A549 (cell line): Measurements from ENCODE around the gene SLCO3A1. TPM values are rescaled to one million over a fixed set of nuclear protein-coding genes. Genes with fewer than 3 reads are reported as not detected.

Source experiments
- ATAC-seq, 2 experiments: fragments of 200-7000 bp in 1 of 2; fragments of >200 bp in 1 of 2; cut with Nextera tagmentation in 1 of 2; cut with Tn5 transposase in 1 of 2; 3 replicates each; pipeline versions ENCODE4 v1.8.0 to v1.9.1; 2018 to 2020; ENCODE audit warnings: mild to moderate bottlenecking in 1 of 2, moderate library complexity in 1 of 2
- CTCF ChIA-PET: fragments of 300-600 bp; sonication (Branson Sonifier 250); formaldehyde crosslinking; extraction: SDS; loops from one replicate; lab custom pipeline; 2021; ENCODE audit warnings: antibody characterized with exemption, inconsistent platforms; lab: Yijun Ruan, JAX
- POLR2A ChIA-PET: fragments of 350-600 bp; formaldehyde crosslinking; extraction: SDS; loops from one replicate; lab custom pipeline; 2021; ENCODE audit warnings: antibody characterized with exemption, inconsistent platforms; lab: Yijun Ruan, JAX
- DNase-seq, 2 experiments: peaks; one replicate each; pipeline versions ENCODE4 v3.0.0 to v3.0.0-alpha.2; 2011 to 2016; ENCODE audit warnings: low read depth in 1 of 2, low spot score in 1 of 2
- FAIRE-seq: peaks from 2 replicates; lab custom pipeline; 2011; peaks lifted over from hg19 to GRCh38; lab: Jason Lieb, UNC
- H3K27ac ChIP-seq, 2 experiments: fragments of >200 bp; sonication (Bioruptor Twin); formaldehyde crosslinking; 3 replicates each; pipeline ENCODE4 v1.5.1; 2016 to 2017
- H3K4me1 ChIP-seq: fragments of >200 bp; sonication (Bioruptor Twin); formaldehyde crosslinking; 3 replicates; pipeline ENCODE4 v1.6.1; 2016
- H3K4me2 ChIP-seq: fragments of >200 bp; sonication (Bioruptor Twin); formaldehyde crosslinking; 3 replicates; pipeline ENCODE4 v1.6.1; 2016
- H3K4me3 ChIP-seq: fragments of >200 bp; sonication (Bioruptor Twin); formaldehyde crosslinking; 3 replicates; pipeline ENCODE4 v1.5.1; 2016
- H3K9me3 ChIP-seq: fragments of >200 bp; sonication (Bioruptor Twin); formaldehyde crosslinking; 3 replicates; pipeline ENCODE4 v1.6.1; 2016
- CEBPB ChIP-seq, 2 experiments: fragments of >200 bp in 1 of 2; sonication (Bioruptor Twin) in 1 of 2; formaldehyde crosslinking in 1 of 2; IDR thresholded peaks; 2 replicates each; pipeline ENCODE4 v1.6.1; 2012 to 2016
- CTCF ChIP-seq: fragments of >200 bp; sonication (Bioruptor Twin); formaldehyde crosslinking; IDR thresholded peaks from 3 replicates; pipeline ENCODE4 v1.5.1; 2016
- EHMT2 ChIP-seq: fragments of 200-600 bp; sonication (generic); IDR thresholded peaks from 2 replicates; pipeline ENCODE4 v1.6.1; 2016; ENCODE audit warnings: antibody characterized with exemption, low read depth, mild to moderate bottlenecking, moderate library complexity
- FOXS1 ChIP-seq: fragments of 250-450 bp; sonication (Bioruptor Pico); IDR thresholded peaks from 2 replicates; pipeline ENCODE4 v1.5.0; 2020; ENCODE audit warnings: mild to moderate bottlenecking, moderate library complexity
- GATA3 ChIP-seq: IDR thresholded peaks from 2 replicates; pipeline ENCODE4 v1.6.1; 2012; ENCODE audit warnings: borderline replicate concordance
- HDAC2 ChIP-seq: fragments of 200-600 bp; sonication (generic); IDR thresholded peaks from 2 replicates; pipeline ENCODE4 v1.6.1; 2016
- HEYL ChIP-seq: fragments of 250-450 bp; sonication (Bioruptor Pico); IDR thresholded peaks from 2 replicates; pipeline ENCODE4 v1.8.0; 2021; ENCODE audit warnings: mild to moderate bottlenecking, moderate library complexity
- HOXB5 ChIP-seq: fragments of 250-450 bp; sonication (Bioruptor Pico); IDR thresholded peaks from 2 replicates; pipeline ENCODE4 v1.5.0; 2020; ENCODE audit warnings: mild to moderate bottlenecking, moderate library complexity
- KDM5A ChIP-seq: fragments of 200-600 bp; sonication (generic); IDR thresholded peaks from 2 replicates; pipeline ENCODE4 v1.6.1; 2016; ENCODE audit warnings: antibody characterized with exemption, mild to moderate bottlenecking
- NPAS2 ChIP-seq: fragments of 250-450 bp; sonication (Bioruptor Pico); IDR thresholded peaks from 2 replicates; pipeline ENCODE4 v1.8.0; 2022; ENCODE audit warnings: mild to moderate bottlenecking, moderate library complexity, borderline replicate concordance
- POLR2A ChIP-seq: IDR thresholded peaks from 2 replicates; pipeline ENCODE4 v1.6.1; 2012; ENCODE audit warnings: mild to moderate bottlenecking, low read length
- RAD21 ChIP-seq, 2 experiments: fragments of >200 bp in 1 of 2; sonication (Bioruptor Twin) in 1 of 2; formaldehyde crosslinking in 1 of 2; IDR thresholded peaks in 1 of 2; conservative IDR thresholded peaks in 1 of 2; 2 replicates in 1 of 2; 3 replicates in 1 of 2; pipeline ENCODE4 v1.6.1; 2012 to 2018; ENCODE audit warnings: inconsistent platforms in 1 of 2
- RCOR1 ChIP-seq: fragments of 150-350 bp; IDR thresholded peaks from 2 replicates; pipeline ENCODE4 v1.6.1; 2014; ENCODE audit warnings: antibody characterized with exemption, low read length, low read depth
- REST ChIP-seq: fragments of 200-600 bp; sonication (generic); IDR thresholded peaks from 2 replicates; pipeline ENCODE4 v1.6.1; 2016; ENCODE audit warnings: antibody characterized with exemption, mild to moderate bottlenecking, moderate library complexity
- RNF2 ChIP-seq: fragments of 200-600 bp; sonication (generic); IDR thresholded peaks from 2 replicates; pipeline ENCODE4 v1.6.1; 2016; ENCODE audit warnings: low read depth, mild to moderate bottlenecking, antibody characterized with exemption, moderate library complexity, borderline replicate concordance
- SREBF2 ChIP-seq: fragments of 450-650 bp; IDR thresholded peaks from 2 replicates; pipeline ENCODE4 v1.6.1; 2014; ENCODE audit warnings: mild to moderate bottlenecking, moderate library complexity
- TP53 ChIP-seq: fragments of 250-450 bp; sonication (Bioruptor Pico); IDR thresholded peaks from 2 replicates; pipeline ENCODE4 v1.5.0; 2021; ENCODE audit warnings: mild to moderate bottlenecking, moderate library complexity
- ZFP36 ChIP-seq: fragments of 450-650 bp; IDR thresholded peaks from 2 replicates; pipeline ENCODE4 v1.6.1; 2014; ENCODE audit warnings: borderline replicate concordance; ENCODE audit not compliant: partially characterized antibody
- WGBS: methylation state at CpG from one replicate; pipeline ENCODE4 v1.1.6; 2017; ENCODE audit errors: missing lambda C conversion rate; 5-methylcytosine and 5-hydroxymethylcytosine counted together
- polyA plus RNA-seq, 4 experiments: library from polyadenylated mRNA; depleted of rRNA in 3 of 4; stranded (reverse); fragments of >200 nt; fragmentation: RNase III in 1 of 4; extraction: RNeasy Plus Mini Kit Qiagen cat#74134 plus additional on column Dnase treatment in 1 of 4; gene quantifications; 2 replicates in 3 of 4; 3 replicates in 1 of 4; pipeline ENCODE4 v1.2.3, GENCODE V29; 2011 to 2017
- TF ChIP-seq, protein P1 (sequence below): fragments of 450-650 bp; IDR thresholded peaks from 2 replicates; pipeline ENCODE4 v1.6.1; 2014; ENCODE audit warnings: antibody characterized with exemption
- TF ChIP-seq, protein P2 (sequence below): fragments of 250-450 bp; sonication (Bioruptor Pico); IDR thresholded peaks from 2 replicates; pipeline ENCODE4 v1.5.0; 2020; ENCODE audit warnings: low read depth, mild to moderate bottlenecking, moderate library complexity
- TF ChIP-seq, protein P3 (sequence below): IDR thresholded peaks from 2 replicates; pipeline ENCODE4 v1.6.1; 2012
- TF ChIP-seq, protein P4 (sequence below): fragments of 150-350 bp; IDR thresholded peaks from 2 replicates; pipeline ENCODE4 v1.6.1; 2014; ENCODE audit warnings: low read depth, mild to moderate bottlenecking, low read length

Gene SLCO3A1
- polyA plus RNA-seq, 2 of the 4 experiments (the other 2 are of a cell fraction) = 16.8 to 17.0 TPM

DNA sequence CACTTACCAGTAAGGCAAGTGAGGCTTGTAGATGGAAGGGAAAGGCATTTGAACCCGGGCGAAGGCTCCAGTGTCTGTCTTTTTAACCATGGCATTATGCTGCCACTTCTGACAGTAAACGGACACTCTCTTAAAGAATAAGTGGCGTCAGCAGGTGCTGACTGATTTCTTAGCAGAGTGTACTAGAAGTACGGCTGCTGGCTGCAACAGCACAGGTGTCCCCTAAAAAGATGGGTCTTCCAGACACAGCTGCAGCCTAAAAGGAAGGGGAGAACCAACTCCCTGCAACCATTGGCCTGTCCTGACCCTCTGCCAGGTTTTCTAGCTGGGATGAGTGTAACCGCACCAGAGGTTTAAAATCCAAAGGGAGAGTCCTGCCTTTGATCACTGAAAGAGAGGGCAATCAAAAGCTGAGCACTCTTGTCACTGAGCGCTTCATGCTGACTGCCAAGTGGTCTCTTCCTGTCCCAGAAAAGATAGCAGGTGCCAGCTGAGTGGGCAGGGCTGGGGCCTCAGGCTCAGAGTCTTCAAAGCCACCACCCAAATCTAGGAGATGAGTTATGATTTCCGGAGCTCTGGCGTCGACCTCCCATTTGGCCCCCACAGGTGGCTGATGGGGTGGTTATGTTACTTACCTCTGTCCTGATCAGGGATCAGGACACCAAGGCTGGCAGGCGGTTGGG, 255.8 kb downstream of the SLCO3A1 start:
- H3K27ac ChIP-seq = no peak overlapping the region
- TF ChIP-seq REST (no peak), POLR2A (no peak), HEYL (CRISPR knock-in tag) (no peak), CTCF (no peak), RNF2 (no peak), EHMT2 (no peak), RCOR1 (no peak), CEBPB (IDR thresholded peaks at IDR 0.05) (no peak)
- TF ChIP-seq, protein P1, sequence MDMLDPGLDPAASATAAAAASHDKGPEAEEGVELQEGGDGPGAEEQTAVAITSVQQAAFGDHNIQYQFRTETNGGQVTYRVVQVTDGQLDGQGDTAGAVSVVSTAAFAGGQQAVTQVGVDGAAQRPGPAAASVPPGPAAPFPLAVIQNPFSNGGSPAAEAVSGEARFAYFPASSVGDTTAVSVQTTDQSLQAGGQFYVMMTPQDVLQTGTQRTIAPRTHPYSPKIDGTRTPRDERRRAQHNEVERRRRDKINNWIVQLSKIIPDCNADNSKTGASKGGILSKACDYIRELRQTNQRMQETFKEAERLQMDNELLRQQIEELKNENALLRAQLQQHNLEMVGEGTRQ = no peak
- TF ChIP-seq, protein P2, sequence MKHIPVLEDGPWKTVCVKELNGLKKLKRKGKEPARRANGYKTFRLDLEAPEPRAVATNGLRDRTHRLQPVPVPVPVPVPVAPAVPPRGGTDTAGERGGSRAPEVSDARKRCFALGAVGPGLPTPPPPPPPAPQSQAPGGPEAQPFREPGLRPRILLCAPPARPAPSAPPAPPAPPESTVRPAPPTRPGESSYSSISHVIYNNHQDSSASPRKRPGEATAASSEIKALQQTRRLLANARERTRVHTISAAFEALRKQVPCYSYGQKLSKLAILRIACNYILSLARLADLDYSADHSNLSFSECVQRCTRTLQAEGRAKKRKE = no peak
- TF ChIP-seq, protein P3, sequence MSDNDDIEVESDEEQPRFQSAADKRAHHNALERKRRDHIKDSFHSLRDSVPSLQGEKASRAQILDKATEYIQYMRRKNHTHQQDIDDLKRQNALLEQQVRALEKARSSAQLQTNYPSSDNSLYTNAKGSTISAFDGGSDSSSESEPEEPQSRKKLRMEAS = no peak
- TF ChIP-seq, all 56 proteins: peak for 0
- whole genome bisulfite sequencing = 77% methylated on average over 11 of the region's 11 CpGs
- ATAC-seq (no peak), FAIRE-seq (no peak), DNase-seq (no peak)
- no peak overlapping the region for H3K4me3 ChIP-seq
- ChIA-PET CTCF (interaction anchor here (0.8 to 3.9 kb wide), 2 partner anchors 12 to 18 kb away, joined by 3 to 36 read pairs; no protein-coding TSS in a partner anchor), POLR2A (no interaction called here)
- H3K9me3 ChIP-seq = no peaks in the 10 kb centered on the region
- no peak overlapping the region for H3K4me2 ChIP-seq
- H3K4me1 ChIP-seq = no peaks in the 10 kb centered on the region

GRCh38 chr15:92111291-92111690, 257.8 kb downstream of the SLCO3A1 start:
- Histone ChIP-seq H3K9me3 (no peaks in the 10 kb centered on the region), H3K27ac (no peak overlapping the region), H3K4me3 (no peak overlapping the region), H3K4me1 (no peaks in the 10 kb centered on the region), H3K4me2 (no peak overlapping the region)
- POLR2A ChIA-PET = no interaction called here
- no peak for TF ChIP-seq ZFP36
- TF ChIP-seq, protein P4, sequence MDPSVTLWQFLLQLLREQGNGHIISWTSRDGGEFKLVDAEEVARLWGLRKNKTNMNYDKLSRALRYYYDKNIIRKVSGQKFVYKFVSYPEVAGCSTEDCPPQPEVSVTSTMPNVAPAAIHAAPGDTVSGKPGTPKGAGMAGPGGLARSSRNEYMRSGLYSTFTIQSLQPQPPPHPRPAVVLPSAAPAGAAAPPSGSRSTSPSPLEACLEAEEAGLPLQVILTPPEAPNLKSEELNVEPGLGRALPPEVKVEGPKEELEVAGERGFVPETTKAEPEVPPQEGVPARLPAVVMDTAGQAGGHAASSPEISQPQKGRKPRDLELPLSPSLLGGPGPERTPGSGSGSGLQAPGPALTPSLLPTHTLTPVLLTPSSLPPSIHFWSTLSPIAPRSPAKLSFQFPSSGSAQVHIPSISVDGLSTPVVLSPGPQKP = no peak
- no peak for TF ChIP-seq HDAC2
- TF ChIP-seq KDM5A = no peak
- TF ChIP-seq GATA3 = no peak
- TF ChIP-seq, protein P3 = no peak
- TF ChIP-seq RNF2 = no peak
- TF ChIP-seq NPAS2 (CRISPR knock-in tag) = no peak
- no peak for TF ChIP-seq TP53 (CRISPR knock-in tag)
- no peak for TF ChIP-seq CTCF
- TF ChIP-seq HOXB5 (CRISPR knock-in tag) = no peak
- no peak for TF ChIP-seq RAD21 (conservative IDR thresholded peaks at IDR 0.05 in 1 of 2, IDR thresholded peaks at IDR 0.05 in 1 of 2)
- no peak for TF ChIP-seq FOXS1
- no peak for TF ChIP-seq SREBF2
- no peak for DNase-seq
- CTCF ChIA-PET = interaction anchor here (0.5 to 1.6 kb wide), 4 partner anchors 13 to 230 kb away, joined by 3 to 5 read pairs (median 4); no protein-coding TSS in a partner anchor
- 56% methylated on average over 3 of the region's 3 CpGs for WGBS
- FAIRE-seq = no peak
- ATAC-seq = no peak
